Kidney (tissue), 14 donors: ENCODE results near the gene EFNB3. TPM values are rescaled to one million over a fixed set of nuclear protein-coding genes. Genes with fewer than 3 reads are reported as not detected.

Experiments
- DNase-seq, 5 donors: peaks; one replicate each; pipeline ENCODE4 v3.0.0-alpha.2; 2013 to 2020
- FAIRE-seq: peaks from 2 replicates; lab custom pipeline; 2012; peaks lifted over from hg19 to GRCh38; lab: Jason Lieb, UNC
- H3K27ac ChIP-seq, 2 donors: one replicate each; pipeline ENCODE4 v1.7.0; 2013; ENCODE audit warnings: low read depth in 2 of 2, low read length in 2 of 2, inconsistent platforms in 1 of 2
- H3K27me3 ChIP-seq: one replicate; pipeline ENCODE4 v1.7.1; 2013; ENCODE audit warnings: low read length, inconsistent platforms; ENCODE audit not compliant: control insufficient read depth, insufficient read depth
- H3K36me3 ChIP-seq, 3 donors: one replicate each; pipeline versions ENCODE4 v1.7.0 to v1.7.1; 2013; ENCODE audit warnings: low read length in 3 of 3, control low read depth in 1 of 3, inconsistent platforms in 1 of 3; ENCODE audit not compliant: insufficient read depth in 3 of 3, control insufficient read depth in 2 of 3
- H3K4me1 ChIP-seq, 3 donors: one replicate each; pipeline versions ENCODE4 v1.7.0 to v1.7.1; 2013; ENCODE audit warnings: low read length in 3 of 3, inconsistent platforms in 1 of 3, low read depth in 1 of 3; ENCODE audit not compliant: control insufficient read depth in 2 of 3, insufficient read depth in 2 of 3
- H3K4me3 ChIP-seq, 3 donors: one replicate each; pipeline versions ENCODE4 v1.7.0 to v1.8.1; 2013; ENCODE audit warnings: low read length in 3 of 3, control low read depth in 1 of 3, inconsistent platforms in 1 of 3
- H3K9ac ChIP-seq, 3 donors: one replicate each; pipeline versions ENCODE4 v1.7.0 to v1.7.1; 2013; ENCODE audit warnings: low read length in 3 of 3, control low read depth in 1 of 3, inconsistent platforms in 1 of 3
- H3K9me3 ChIP-seq, 3 donors: one replicate each; pipeline versions ENCODE4 v1.7.0 to v1.7.1; 2013; ENCODE audit warnings: low read length in 3 of 3, control low read depth in 1 of 3, inconsistent platforms in 1 of 3; ENCODE audit not compliant: control insufficient read depth in 2 of 3, insufficient read depth in 1 of 3
- intact Hi-C: fragments of 100-400 bp; cut with DNase I; formaldehyde crosslinking; loops from one replicate; pipeline ENCODE4 v1.11.1; 2022
- polyA plus RNA-seq: library from polyadenylated mRNA; stranded (reverse); fragments of 350-450 nt; fragmentation: Illumina TruSeq; extraction: RNeasy Lipid Tissue Mini Kit (QIAGEN cat#74804); gene quantifications from one replicate; pipeline ENCODE4 v1.2.3, GENCODE V29; 2014; ENCODE audit warnings: low read depth, low replicate concordance; ENCODE audit not compliant: insufficient read depth
- total RNA-seq: library from RNA; stranded (reverse); fragmentation: NEBNext Ultra II Directional; extraction: Animal tissue kit (Norgen Biotek cat#: 25700); gene quantifications from one replicate; pipeline ENCODE4 v1.2.1, GENCODE V29; 2021
- TF ChIP-seq, protein P1 (sequence below): IDR thresholded peaks from 3 replicates; pipeline ENCODE4 v1.5.1; 2012; ENCODE audit warnings: mild to moderate bottlenecking, moderate library complexity, borderline replicate concordance; ENCODE audit not compliant: insufficient read depth; ENCODE audit errors: extremely low read depth
- donor health status: control.
- donor health status: control.
- donor health status: control.
- donor health status: control.
- donor health status: control.
- donor health status: DM: yes; HTN: yes; CAD: no.
- donor health status: Normal renal cell carcinoma (clear cell type).

The EFNB3 gene
- total and polyA plus RNA-seq, 2 donors from 2014 or later: 2.3 to 3.5 TPM

DNA sequence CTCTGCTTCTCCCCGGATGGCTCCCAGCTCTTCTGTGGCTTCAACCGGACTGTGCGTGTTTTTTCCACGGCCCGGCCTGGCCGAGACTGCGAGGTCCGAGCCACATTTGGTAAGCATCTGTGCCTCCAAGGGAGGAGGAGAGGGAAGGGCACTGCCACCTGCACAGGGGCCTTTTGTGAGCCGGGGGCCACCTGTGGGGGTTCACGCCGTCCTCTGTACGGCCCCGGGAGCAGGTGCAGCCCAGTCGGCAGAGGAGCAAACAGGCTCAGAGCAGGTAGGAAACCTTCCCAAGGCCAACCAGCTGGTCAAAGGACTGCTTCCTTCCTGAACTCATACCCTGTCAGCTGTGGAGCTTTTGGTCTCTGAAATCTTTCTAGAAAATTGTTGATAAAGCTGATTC is 3.3 kb upstream of the EFNB3 start:
- Histone ChIP-seq H3K27ac (no peak overlapping the region), H3K9ac (no peak overlapping the region), H3K9me3 (no peaks in the 10 kb centered on the region), H3K36me3 (peaks cover 0 to 11% (median 0%) of the 10 kb centered on the region in 3 donors), H3K4me3 (no peak overlapping the region), H3K27me3 (no peaks in the 10 kb centered on the region), H3K4me1 (peaks cover 0 to 4% (median 0%) of the 10 kb centered on the region in 3 donors)
- FAIRE-seq (no peak), DNase-seq (no peak)
- TF ChIP-seq, protein P1, sequence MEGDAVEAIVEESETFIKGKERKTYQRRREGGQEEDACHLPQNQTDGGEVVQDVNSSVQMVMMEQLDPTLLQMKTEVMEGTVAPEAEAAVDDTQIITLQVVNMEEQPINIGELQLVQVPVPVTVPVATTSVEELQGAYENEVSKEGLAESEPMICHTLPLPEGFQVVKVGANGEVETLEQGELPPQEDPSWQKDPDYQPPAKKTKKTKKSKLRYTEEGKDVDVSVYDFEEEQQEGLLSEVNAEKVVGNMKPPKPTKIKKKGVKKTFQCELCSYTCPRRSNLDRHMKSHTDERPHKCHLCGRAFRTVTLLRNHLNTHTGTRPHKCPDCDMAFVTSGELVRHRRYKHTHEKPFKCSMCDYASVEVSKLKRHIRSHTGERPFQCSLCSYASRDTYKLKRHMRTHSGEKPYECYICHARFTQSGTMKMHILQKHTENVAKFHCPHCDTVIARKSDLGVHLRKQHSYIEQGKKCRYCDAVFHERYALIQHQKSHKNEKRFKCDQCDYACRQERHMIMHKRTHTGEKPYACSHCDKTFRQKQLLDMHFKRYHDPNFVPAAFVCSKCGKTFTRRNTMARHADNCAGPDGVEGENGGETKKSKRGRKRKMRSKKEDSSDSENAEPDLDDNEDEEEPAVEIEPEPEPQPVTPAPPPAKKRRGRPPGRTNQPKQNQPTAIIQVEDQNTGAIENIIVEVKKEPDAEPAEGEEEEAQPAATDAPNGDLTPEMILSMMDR: no peak
- intact Hi-C loops: no loop called here

DNA sequence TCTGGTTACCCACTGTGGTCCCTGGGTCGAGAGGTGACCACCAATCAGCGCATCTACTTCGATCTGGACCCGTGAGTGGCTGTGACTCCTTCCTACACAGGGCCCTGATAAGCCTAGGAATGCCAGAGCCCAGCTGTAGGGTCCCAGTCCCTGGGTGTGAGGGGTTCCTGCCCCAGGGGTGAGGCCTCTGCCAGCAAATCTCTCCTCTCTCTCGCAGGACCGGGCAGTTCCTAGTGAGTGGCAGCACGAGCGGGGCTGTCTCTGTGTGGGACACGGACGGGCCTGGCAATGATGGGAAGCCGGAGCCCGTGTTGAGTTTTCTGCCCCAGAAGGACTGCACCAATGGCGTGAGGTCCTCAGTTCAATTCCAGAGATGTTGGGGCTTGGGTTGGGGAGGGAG is 2.2 kb upstream of the EFNB3 start:
- no peaks in the 10 kb centered on the region for H3K9me3 ChIP-seq
- no peak overlapping the region for H3K27ac ChIP-seq
- H3K27me3 ChIP-seq: no peaks in the 10 kb centered on the region
- H3K9ac ChIP-seq: no peak overlapping the region
- DNase-seq (no peak), FAIRE-seq (no peak)
- peaks cover 0 to 11% (median 0%) of the 10 kb centered on the region in 3 donors for H3K36me3 ChIP-seq
- peaks cover 0 to 4% (median 0%) of the 10 kb centered on the region in 3 donors for H3K4me1 ChIP-seq
- TF ChIP-seq, protein P1: no peak
- intact Hi-C loops: no loop called here
- H3K4me3 ChIP-seq: no peak overlapping the region

DNA sequence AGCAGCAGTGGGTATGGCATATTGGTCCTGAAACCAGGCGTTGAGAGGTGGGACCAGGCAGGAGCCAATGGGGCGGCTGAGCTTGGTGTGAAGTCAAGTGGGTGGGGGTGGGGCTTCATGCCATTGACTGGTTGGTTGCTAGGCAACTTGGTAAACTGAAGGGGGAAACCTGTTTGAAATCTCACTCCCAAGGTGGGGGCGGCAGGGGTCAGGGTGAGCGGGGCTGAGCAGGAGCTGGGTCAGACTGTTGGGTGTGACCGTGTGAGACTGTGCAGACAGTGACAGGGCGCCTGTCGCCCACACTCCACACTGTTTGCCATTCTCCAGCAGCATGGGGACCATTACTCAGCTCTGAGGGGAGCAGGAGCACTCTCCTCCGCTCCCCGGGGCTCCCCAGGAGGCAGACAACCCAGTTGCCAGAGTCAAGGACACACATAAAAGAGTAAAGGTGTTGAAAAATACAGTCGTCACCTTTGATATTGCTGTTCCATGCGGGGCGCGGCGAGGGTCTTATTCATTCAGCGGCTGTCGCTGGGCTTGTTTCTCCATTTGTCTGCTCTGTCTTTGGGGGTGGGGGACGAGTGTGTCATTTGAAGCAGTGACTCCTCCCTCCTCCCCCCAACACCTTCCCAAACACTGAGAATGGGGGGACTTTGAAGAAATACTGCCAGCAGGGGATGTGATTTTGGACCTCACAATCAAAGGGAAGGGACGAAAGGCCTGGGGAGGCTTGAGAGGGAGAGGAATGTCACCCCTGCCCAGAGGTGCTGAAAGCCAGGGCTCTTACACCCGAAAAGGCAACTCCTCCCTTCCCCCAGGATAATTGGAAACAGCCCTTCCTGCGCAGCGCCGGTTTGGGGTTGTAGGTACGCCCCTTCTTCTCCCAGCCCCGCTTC is 1.2 kb upstream of the EFNB3 start:
- H3K4me3 ChIP-seq: no peak overlapping the region
- no peak for FAIRE-seq
- DNase-seq: peak; percentile 86 to 96 (median 94)

More for the DNA sequence above, 1.2 kb upstream of the EFNB3 start:
- Histone ChIP-seq H3K27me3 (no peaks in the 10 kb centered on the region), H3K9me3 (no peaks in the 10 kb centered on the region), H3K4me1 (peaks cover 0 to 4% (median 0%) of the 10 kb centered on the region in 3 donors), H3K9ac (no peak overlapping the region), H3K36me3 (peaks cover 0 to 11% (median 0%) of the 10 kb centered on the region in 3 donors), H3K27ac (no peak overlapping the region)
- intact Hi-C loops: no loop called here
- TF ChIP-seq, protein P1: no peak
